ENCODE measurements around the gene VASN.

Gene VASN

DNA sequence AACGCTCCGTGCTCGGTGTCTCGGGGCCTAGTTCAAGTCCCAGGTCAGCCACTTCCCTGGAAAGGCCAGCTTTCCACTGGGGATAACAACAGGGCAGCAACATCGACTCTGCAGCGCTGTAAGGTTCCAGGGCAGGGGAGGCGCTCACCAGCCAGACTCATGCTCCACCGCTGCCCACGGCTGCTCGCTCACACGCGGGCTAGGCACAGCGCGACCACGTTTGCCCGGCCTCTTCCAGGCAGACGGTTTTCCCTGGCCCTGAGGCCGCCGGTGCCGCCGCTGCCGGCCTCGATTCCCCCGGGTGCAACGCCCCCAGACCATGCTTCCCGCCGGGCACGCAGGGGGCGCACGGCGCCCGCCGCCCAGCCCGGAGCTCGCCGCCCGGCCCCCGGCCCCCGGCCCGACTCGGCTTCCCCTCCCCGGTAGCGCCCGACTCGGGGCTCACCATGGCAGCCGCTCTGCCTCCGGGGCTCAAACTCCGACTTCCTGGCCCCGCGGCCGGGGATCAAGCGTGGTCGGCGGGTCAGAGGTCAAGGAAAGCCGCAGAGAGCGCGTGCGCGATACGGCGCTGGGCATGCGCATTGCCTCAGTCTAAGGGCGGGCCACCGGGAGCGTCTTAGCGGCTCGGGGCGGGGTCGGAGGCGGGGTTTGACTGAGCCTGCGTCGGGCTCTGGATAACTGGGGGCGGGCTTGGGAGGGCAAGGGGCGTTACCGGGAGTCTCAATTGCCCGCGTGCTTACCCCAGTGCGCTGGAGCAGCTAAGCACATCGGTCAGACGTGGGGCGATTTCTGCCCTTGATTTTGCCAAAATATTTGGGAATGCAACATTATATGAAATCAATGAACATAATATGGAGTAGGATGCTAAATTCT lies 20.6 kb upstream of the VASN start, which contains the start of gene PAM16:
Gene PAM16, minus strand, starts transcription at position 535 of the 873 bp plus-strand sequence. Its CDS starts 87 bp downstream, at position 448.
- H3K36me3 ChIP-seq (ENCODE audit: insufficient read depth, insufficient read length, low read length), result peaks cover 36% of the 10 kb centered on the region
- peaks cover 4% of the 10 kb centered on the region for H3K27me3 ChIP-seq (ENCODE audit: insufficient read depth, insufficient read length)
- peak; percentile 97 for DNase-seq (ENCODE audit: low read depth, low spot score)
- peak within 1 kb of the TSS; percentile 100 for H3K4me3 ChIP-seq (ENCODE audit: insufficient read length, low read depth)
- H3K9ac ChIP-seq (ENCODE audit: insufficient read length, low read depth), result peak within 1 kb of the TSS; percentile 100
- H3K4me1 ChIP-seq (ENCODE audit: insufficient read depth, insufficient read length), result peaks cover 10% of the 10 kb centered on the region
- TF ChIP-seq YY1 (IDR thresholded peaks at IDR 0.05; ENCODE audit: insufficient read depth, insufficient read length), result no peak
- TF ChIP-seq ZNF274 (IDR thresholded peaks at IDR 0.05; ENCODE audit: low read depth, low read length), result no peak
- no peak for TF ChIP-seq SUZ12 (IDR thresholded peaks at IDR 0.05; ENCODE audit: extremely low read depth, insufficient read depth, insufficient read length)
- H3K9me3 ChIP-seq (ENCODE audit: insufficient read depth, low read length), result no peaks in the 10 kb centered on the region

DNA sequence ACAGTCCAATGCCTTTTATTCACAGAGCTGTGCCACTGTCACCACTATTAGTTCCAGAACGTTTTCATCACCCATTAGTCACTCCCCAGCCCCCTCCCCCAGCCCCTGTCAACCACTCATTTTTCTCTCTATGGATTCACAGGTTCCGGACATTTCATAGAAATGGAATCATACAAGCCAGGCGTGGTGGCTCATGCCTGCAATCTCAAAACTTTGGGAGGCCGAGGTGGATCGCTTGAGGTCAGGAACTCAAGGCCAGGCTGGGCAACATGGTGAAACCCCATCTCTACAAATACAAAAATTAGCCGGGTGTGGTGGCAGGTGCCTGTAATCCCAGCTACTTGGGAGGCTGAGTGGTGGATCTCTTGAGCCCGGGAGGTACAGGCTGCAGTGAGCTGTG lies 19.8 kb upstream of the VASN start:
- Histone ChIP-seq H3K9me3 (ENCODE audit: insufficient read depth, low read length) (no peaks in the 10 kb centered on the region), H3K27me3 (ENCODE audit: insufficient read depth, insufficient read length) (peaks cover 4% of the 10 kb centered on the region), H3K4me1 (ENCODE audit: insufficient read depth, insufficient read length) (peaks cover 10% of the 10 kb centered on the region), H3K4me3 (ENCODE audit: insufficient read length, low read depth) (no peak overlapping the region), H3K9ac (ENCODE audit: insufficient read length, low read depth) (no peak overlapping the region), H3K36me3 (ENCODE audit: insufficient read depth, insufficient read length, low read length) (peaks cover 31% of the 10 kb centered on the region)
- TF ChIP-seq SUZ12 (IDR thresholded peaks at IDR 0.05; ENCODE audit: extremely low read depth, insufficient read depth, insufficient read length), result no peak
- no peak for DNase-seq (ENCODE audit: low read depth, low spot score)

DNA sequence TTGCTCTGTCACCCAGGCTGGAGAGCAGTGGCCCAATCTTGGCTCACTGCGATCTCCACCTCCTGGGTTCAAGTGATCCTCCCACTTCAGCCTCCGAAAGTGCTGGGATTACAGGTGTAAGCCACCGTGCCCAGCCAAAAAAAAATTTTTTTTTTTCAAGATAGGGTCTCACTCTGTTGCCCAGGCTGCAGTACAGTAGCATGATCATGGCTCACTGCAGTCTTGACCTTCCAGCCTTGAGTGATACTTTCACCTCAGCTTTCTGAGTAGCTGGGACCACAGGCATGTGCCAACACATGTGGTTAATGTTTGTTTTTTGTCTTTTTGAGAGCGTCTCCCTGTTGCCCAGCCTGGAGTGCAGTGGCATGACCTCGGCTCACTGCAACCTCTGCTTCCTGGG lies 18.8 kb upstream of the VASN start:
- no peaks in the 10 kb centered on the region for H3K9me3 ChIP-seq (ENCODE audit: insufficient read depth, low read length)
- H3K27me3 ChIP-seq (ENCODE audit: insufficient read depth, insufficient read length), result peaks cover 4% of the 10 kb centered on the region
- no peak overlapping the region for H3K9ac ChIP-seq (ENCODE audit: insufficient read length, low read depth)
- TF ChIP-seq YY1 (IDR thresholded peaks at IDR 0.05; ENCODE audit: insufficient read depth, insufficient read length) (no peak), ZNF274 (IDR thresholded peaks at IDR 0.05; ENCODE audit: low read depth, low read length) (no peak), SUZ12 (IDR thresholded peaks at IDR 0.05; ENCODE audit: extremely low read depth, insufficient read depth, insufficient read length) (no peak)
- H3K4me3 ChIP-seq (ENCODE audit: insufficient read length, low read depth), result no peak overlapping the region
- no peak for DNase-seq (ENCODE audit: low read depth, low spot score)
- peaks cover 21% of the 10 kb centered on the region for H3K36me3 ChIP-seq (ENCODE audit: insufficient read depth, insufficient read length, low read length)
- peaks cover 10% of the 10 kb centered on the region for H3K4me1 ChIP-seq (ENCODE audit: insufficient read depth, insufficient read length)

DNA sequence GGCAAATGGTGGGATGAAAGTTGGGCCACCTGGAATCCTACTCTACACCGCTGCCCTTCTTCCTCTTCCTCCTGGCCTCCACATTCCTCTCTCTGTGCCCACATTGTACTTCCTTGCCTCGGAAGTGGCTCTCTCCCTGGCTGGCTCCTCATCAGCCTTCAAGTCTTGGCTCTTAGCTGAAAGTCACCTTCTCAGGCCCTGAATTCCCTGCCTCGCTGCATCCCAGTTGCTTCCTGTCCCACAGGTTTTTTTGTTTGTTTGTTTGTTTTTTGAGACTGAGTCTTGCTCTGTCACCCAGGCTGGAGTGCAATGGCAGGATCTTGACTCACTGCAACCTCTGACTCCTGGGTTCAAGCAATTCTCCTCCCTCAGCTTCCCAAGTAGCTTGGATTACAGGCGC lies 18.0 kb upstream of the VASN start:
- TF ChIP-seq YY1 (IDR thresholded peaks at IDR 0.05; ENCODE audit: insufficient read depth, insufficient read length) (no peak), SUZ12 (IDR thresholded peaks at IDR 0.05; ENCODE audit: extremely low read depth, insufficient read depth, insufficient read length) (no peak), ZNF274 (IDR thresholded peaks at IDR 0.05; ENCODE audit: low read depth, low read length) (no peak)
- no peak for DNase-seq (ENCODE audit: low read depth, low spot score)
- no peak overlapping the region for H3K9ac ChIP-seq (ENCODE audit: insufficient read length, low read depth)

DNA sequence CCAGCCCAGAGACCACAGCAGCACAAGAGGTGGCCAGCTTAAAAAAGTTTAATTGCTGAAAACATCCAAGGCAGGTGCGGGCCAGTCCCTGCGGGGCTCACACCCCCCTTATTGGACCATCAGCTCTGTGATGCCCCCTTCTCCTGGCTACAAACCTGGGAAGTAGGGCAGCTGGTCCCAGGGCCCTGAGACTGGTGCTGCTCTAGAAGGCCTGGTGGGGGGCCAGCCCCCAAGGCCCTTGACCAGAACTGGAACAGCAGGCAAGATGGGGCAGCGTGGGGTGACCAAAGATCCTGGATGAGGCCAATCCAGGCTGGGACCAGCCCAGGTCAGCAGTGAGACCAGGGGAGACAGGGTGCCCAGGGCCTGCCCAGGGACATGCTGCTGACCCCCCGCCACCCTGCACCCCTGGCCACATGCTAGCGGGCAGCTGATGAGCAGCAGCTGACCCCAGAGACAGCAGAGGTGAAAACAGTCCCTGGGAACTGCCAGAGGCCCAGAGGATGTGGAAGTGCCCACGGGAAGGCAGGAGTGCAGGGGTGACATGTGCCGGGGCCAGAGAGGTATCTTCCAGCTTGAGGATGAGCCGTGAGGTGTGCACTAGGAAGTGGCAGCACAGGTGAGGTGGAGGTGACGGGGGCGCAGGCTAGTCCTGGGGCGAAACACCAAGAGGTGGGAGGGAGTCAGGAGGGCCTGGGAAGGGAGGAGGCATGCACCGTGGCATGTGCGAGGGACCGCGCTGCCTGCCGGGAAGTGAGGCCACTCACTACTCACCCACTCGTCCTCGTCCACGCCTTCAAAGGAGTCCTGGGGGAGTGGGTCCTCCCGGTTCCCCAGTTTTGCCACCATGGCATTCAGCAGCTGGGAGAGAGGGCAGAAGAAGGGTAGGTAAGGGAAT lies 16.9 kb upstream of the VASN start:
- no peak overlapping the region for H3K9ac ChIP-seq (ENCODE audit: insufficient read length, low read depth)
- DNase-seq (ENCODE audit: low read depth, low spot score), result no peak
- no peak for TF ChIP-seq SUZ12 (IDR thresholded peaks at IDR 0.05; ENCODE audit: extremely low read depth, insufficient read depth, insufficient read length)
- no peak for TF ChIP-seq ZNF274 (IDR thresholded peaks at IDR 0.05; ENCODE audit: low read depth, low read length)
- no peak for TF ChIP-seq YY1 (IDR thresholded peaks at IDR 0.05; ENCODE audit: insufficient read depth, insufficient read length)

More for the DNA sequence above, 18.0 kb upstream of the VASN start:
- Histone ChIP-seq H3K36me3 (ENCODE audit: insufficient read depth, insufficient read length, low read length) (peaks cover 13% of the 10 kb centered on the region), H3K9me3 (ENCODE audit: insufficient read depth, low read length) (no peaks in the 10 kb centered on the region), H3K4me1 (ENCODE audit: insufficient read depth, insufficient read length) (peaks cover 6% of the 10 kb centered on the region), H3K4me3 (ENCODE audit: insufficient read length, low read depth) (no peak overlapping the region), H3K27me3 (ENCODE audit: insufficient read depth, insufficient read length) (peaks cover 4% of the 10 kb centered on the region)

DNA sequence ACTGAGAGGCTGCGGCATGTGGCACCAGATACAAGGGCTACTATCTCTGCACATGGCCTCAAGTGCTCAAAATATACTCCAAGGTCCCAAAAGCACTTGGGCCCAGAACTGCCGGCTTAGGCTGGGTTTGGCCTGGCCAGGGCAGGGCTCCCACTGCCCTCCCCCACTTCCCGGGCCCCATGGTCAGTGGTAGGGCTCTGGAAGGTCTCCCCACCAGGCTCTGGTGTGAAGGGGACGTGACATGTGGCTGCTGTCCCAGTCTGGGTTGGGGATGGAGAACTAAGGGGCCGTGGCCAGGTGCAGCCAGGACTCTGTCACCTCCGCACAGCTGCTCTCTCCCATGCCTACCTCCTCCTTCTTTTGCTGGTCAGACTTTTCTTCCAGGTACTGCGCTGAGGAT lies 14.8 kb upstream of the VASN start:
- Histone ChIP-seq H3K27me3 (ENCODE audit: insufficient read depth, insufficient read length) (peaks cover 4% of the 10 kb centered on the region), H3K9ac (ENCODE audit: insufficient read length, low read depth) (no peak overlapping the region), H3K36me3 (ENCODE audit: insufficient read depth, insufficient read length, low read length) (no peaks in the 10 kb centered on the region), H3K4me1 (ENCODE audit: insufficient read depth, insufficient read length) (peaks cover 16% of the 10 kb centered on the region), H3K9me3 (ENCODE audit: insufficient read depth, low read length) (no peaks in the 10 kb centered on the region), H3K4me3 (ENCODE audit: insufficient read length, low read depth) (no peak overlapping the region)
- TF ChIP-seq SUZ12 (IDR thresholded peaks at IDR 0.05; ENCODE audit: extremely low read depth, insufficient read depth, insufficient read length), result no peak
- TF ChIP-seq YY1 (IDR thresholded peaks at IDR 0.05; ENCODE audit: insufficient read depth, insufficient read length), result no peak
- no peak for TF ChIP-seq ZNF274 (IDR thresholded peaks at IDR 0.05; ENCODE audit: low read depth, low read length)
- no peak for DNase-seq (ENCODE audit: low read depth, low spot score)

More for the DNA sequence above, 16.9 kb upstream of the VASN start:
- peaks cover 3% of the 10 kb centered on the region for H3K36me3 ChIP-seq (ENCODE audit: insufficient read depth, insufficient read length, low read length)
- H3K4me1 ChIP-seq (ENCODE audit: insufficient read depth, insufficient read length), result peaks cover 9% of the 10 kb centered on the region
- no peak overlapping the region for H3K4me3 ChIP-seq (ENCODE audit: insufficient read length, low read depth)
- H3K9me3 ChIP-seq (ENCODE audit: insufficient read depth, low read length), result no peaks in the 10 kb centered on the region
- H3K27me3 ChIP-seq (ENCODE audit: insufficient read depth, insufficient read length), result peaks cover 4% of the 10 kb centered on the region

DNA sequence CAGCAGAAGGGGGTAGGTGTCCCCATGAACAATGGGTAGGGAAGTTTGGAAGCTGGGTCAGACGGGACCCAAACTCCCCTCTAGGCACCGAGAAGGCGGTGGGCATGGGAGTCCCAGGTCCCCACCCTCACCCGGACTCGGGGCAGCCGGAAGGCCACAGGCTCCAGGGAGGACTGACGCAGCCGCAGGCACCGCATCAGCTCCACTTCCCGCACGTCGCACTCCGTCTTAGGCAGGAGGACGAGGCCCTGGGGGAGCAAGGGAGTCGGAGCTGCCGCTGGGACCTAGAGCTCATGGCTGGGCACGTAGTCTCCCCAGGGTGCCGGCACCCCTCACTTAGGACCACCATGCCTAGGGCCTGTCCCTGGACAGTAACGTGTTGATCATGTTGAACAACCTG lies 13.4 kb upstream of the VASN start:
- Histone ChIP-seq H3K9ac (ENCODE audit: insufficient read length, low read depth) (no peak overlapping the region), H3K4me1 (ENCODE audit: insufficient read depth, insufficient read length) (peaks cover 19% of the 10 kb centered on the region)
- TF ChIP-seq YY1 (IDR thresholded peaks at IDR 0.05; ENCODE audit: insufficient read depth, insufficient read length) (no peak), SUZ12 (IDR thresholded peaks at IDR 0.05; ENCODE audit: extremely low read depth, insufficient read depth, insufficient read length) (no peak), ZNF274 (IDR thresholded peaks at IDR 0.05; ENCODE audit: low read depth, low read length) (no peak)

More for the DNA sequence above, 13.4 kb upstream of the VASN start:
- no peak for DNase-seq (ENCODE audit: low read depth, low spot score)
- Histone ChIP-seq H3K36me3 (ENCODE audit: insufficient read depth, insufficient read length, low read length) (no peaks in the 10 kb centered on the region), H3K4me3 (ENCODE audit: insufficient read length, low read depth) (no peak overlapping the region), H3K9me3 (ENCODE audit: insufficient read depth, low read length) (no peaks in the 10 kb centered on the region), H3K27me3 (ENCODE audit: insufficient read depth, insufficient read length) (no peaks in the 10 kb centered on the region)
